Measurements from ENCODE around the gene SNX9.

SNX9 gene

GRCh38 chr6:157804448-157805327 is 18.4 kb upstream of the SNX9 start:
- no peak for DNase-seq

DNA sequence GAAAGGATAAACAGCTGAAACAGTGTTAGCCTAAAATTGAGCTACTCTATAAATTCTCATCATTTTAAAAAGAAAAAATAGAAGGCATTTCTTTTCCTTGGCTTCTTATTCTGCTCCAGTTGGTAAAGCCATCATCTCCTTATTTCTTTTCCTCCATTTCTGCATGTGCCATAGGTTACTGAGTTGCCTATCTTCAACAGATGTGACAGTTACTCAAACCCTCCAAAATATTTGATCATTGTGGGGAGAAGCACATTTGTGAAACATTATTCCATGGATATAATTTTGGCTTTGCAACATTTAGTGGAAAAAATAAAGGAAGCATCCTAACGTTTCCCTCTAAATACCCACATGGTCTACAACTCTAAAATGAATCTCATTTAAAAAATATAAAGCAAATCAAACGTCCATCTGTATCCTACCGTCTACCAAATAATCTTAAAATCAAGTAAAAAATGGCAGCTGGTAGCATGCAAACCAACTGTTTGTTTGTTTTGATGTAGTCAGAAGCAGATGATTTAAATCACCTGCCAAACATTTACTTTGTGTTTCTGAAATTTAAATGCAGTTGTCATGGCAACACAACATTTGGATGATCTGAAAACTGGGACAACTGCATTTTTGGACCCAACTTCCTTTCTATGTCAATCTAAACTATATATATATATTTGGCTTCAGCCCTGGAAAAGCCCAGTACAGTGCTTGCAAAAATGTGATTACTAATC is 16.8 kb upstream of the SNX9 start:
- DNase-seq, result no peak

DNA sequence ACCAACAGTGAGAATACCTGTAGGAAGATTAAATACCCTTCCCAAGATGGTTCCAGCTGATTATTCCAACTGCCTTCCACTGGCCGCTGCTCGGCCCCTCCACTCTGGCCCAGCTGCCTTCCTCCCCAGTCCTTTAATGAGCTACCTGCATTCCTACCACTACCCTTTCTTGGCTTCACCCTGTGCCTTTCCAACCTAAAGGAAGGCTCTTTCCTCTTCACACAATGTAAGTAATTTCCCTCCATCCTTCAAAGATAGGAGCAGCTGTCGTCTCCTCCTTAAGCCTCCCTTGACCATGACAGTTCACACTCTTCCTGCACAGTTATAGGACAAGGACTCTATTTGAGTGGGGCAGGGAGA is 16.2 kb upstream of the SNX9 start:
- no peak for DNase-seq

DNA sequence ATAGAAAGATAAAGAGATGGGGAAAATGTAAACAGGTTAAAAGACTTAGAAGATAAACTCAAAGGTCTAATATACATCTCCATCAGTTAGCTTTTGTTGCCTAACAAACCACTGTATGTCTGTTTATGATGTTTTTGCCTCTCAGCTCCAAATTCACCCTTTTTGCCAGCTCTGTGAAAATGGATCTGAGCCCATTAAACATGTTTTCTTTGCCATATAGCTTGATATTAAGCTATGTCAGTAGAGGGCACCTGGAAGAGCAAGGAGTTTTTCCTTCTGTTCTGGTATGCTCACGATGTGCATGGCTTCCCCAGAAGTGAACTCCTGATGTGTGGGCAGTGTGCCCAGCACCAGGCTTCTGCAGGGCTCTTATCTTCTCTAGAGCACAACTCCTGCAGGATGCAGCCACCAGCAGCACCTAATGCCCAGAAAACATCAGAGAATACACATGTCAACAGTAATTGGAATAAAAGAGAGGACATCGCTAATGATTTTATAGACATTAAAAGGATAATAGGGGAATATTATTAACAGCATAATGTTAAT is 14.6 kb upstream of the SNX9 start:
- DNase-seq, result no peak

- DNase-seq, result no peak
Observed at GRCh38 chr6:157809613-157810012, 13.4 kb upstream of the SNX9 start.

DNA sequence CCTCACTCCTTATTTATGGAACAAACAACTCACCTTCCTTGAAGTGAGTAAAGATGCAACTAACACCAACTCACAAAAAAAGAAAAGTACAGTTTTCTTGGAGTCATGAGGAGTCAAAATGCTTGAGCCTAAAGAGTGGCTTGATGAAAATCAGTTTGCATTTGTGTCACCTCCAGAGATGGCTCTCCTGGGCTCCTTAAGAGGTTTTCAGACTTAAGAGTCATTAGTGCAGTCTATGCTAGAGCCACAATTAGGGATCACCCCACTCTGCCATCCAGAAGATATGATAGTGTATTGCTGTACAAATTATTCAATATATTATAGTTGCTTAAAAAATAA is 11.9 kb upstream of the SNX9 start:
- no peak for DNase-seq

DNA sequence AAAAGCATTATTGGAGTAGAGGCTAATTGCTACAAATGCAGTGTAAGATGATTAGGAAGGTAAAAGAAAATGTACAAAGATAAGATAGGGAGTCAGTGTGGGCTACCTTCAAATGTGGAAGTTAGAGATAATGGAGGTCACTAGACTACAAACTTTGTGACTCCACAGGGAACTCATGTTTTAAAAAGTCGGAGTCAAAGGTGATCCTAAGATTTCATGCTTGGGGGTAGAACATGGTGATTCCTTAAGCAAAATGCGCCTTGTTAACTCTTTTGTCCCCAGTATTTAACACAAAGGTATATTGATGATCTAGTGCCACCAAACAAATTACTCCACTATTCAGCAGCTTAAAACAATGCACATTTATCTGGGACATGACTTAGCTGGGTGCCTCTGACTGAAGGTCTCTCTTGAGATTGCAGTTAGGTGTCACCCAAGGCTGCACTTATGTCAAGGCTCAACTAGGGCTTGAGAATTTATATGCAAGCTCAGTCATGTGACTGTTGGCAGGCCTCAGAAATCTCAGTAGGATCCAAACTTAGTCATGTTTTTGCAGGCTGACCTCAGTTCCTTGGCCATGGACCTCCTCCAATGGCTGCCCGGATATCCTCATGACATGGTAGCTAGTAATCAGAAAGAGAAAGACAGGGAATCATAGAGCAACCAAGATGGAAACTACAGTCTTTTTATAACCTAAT is 11.4 kb upstream of the SNX9 start:
- no peak for DNase-seq

GRCh38 chr6:157812425-157813171 is 10.4 kb upstream of the SNX9 start:
- no peak for DNase-seq

DNA sequence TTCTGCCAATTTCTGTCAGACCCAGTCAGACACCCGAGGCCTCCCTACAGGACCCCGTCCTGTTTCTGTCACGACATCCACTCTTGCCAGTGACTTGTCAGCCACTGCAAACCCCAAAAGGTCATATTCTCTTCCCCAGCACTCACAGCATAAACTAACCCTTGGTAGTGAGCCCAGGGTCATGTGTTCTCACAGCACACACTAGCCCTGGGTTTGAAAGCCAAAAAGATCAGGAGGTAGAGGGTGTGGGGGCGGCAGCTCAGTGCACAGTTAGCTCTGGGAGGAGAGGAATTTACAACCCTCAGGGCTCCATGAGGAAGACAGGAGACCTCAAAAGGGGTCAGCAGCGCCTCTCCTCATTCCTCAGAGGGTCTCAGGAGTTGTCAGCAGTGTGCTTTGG is 9.9 kb upstream of the SNX9 start:
- DNase-seq, result no peak

- no peak for DNase-seq
Observed at GRCh38 chr6:157813750-157814455, 9.1 kb upstream of the SNX9 start.

- DNase-seq, result no peak
Observed at GRCh38 chr6:157814883-157815282, 8.2 kb upstream of the SNX9 start.

DNA sequence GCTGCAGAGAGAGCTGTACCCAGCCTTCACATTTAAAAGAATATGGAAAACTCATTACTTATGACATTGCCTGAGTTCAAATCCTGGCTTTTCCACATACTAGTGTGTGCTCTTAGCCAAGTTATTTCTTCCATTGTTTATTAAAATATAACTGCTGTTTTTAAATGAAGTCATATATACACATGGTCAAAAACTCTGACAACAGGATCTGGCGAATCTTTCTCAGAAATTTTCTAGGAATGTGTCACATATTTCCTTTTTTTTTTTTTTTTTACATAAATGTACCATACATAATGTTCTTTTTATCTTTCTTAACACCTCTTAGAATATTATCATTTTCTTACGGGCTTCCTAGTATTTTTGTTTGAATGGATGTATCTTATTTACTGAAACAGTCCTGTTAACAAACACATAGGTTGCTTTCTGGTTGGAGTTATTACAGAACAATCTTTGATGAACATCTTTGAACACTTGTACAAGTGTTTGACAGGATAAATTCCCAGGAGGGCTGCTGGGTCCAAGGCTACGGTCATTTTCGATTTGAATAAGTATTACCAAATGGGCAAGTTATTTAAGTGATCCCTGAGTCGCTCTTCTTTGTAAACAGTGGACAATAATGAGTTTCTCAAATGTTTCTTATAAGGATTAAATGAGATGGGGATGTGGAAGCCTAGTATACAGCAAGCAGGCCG is 1.6 kb upstream of the SNX9 start:
- DNase-seq, result no peak

DNA sequence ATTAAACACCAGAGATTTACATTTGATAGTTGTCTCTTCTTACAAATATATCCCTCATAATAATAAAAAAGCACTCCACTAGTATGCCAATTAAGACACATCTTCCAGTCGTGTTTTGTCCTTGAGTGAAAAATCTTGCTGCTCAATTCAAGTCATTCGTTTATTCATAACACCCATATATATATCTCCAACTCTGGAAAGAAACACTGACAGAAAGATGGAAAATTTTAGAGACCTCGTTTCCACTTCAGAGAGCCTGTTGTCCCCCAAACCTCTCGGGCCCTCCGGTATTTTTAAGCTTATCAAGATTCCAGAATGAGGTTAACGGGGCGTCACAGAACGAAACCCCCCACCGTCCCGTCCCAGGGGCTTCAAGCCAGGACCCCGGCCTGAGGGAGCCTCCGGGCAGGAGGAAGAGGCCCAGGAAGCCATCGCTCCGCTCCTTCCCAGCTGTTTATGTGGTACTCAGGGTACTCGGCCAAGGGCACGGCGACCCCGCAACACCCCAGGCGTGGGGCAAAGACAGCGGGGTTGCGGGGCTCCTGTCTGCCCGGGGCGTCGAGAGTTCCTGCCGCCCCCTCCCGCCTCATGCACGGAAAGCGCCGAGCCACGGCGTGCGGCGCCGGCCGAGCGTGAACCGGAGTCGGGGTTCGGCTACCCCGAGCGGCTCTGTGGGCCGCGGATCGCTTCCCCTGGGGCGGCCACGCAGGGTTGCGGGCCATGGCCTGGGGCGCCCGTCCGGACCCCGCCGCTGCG is 623 bp upstream of the SNX9 start:
- DNase-seq, result no peak

DNA sequence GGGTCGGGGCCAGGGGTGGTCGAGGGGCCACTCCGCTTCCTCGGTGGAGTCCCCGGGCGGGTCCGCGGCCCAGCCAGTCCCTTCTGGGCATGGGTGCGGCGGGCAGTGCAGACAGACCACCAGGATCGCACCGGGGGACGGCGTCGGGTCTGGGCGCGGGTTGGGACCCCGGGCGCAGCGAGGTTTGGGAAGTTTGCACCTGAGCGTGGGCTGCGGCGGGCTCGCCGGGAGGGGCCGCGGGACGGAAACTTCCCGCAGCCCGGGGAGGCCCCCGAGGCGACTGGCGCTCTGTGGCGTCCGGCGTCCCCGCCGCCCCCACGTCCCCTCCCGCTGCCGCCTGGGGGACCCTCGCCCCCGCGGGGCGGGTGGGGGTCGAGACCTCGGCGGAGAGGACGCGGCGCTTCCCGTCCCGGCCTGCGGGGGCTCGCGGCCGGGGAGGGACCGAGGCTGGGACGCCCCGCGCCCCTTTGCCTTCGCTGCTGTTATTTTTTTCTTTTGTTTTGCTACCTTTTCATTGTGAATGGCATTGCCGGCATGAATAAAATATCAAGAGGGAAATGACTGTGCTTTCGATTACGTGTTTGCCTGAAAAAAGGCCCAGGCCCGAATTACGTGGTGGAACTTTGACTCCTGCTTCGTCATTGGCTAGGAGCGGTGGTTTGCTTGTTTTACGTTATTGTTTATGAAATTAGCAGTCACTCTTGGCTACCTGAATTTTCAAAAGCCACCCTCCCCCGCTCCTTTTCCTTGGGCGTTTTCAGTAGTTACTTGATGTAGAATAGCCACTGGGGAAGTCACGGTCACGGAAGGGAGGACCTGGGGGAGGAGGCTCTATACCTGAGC is 703 bp downstream of the SNX9 start:
- DNase-seq, result no peak

DNA sequence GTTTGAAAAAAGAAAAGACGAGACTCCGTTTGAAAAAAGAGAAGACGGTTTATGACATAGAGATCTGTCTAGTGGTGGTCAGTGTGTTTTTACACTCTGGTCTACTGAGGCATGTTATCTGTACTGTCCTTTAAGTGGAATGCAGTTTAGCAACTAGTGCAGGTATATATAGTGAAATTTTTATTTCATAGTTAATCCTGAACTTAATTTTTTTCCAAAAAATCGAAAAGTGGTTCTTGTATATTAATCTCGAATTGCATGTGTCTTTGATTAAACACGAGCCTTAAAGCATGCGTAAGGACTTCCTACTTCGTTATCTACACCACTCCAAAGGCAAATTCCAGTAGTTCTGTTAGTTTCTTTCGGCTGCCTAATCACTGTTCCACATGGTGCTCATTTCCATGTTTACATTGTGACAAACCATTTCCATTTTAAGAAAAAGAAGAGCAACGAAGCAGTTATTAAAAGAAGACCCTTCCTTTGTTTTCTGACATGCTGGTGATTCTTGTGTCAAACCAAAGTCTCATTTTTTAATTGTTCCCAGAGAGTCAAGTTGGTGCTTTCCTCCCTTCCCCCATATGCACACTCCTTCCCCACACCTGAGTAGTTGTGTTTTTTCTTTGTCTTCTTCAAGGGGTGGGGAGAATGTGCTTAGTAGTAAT is 2.3 kb downstream of the SNX9 start:
- no peak for DNase-seq

- no peak for DNase-seq
Observed at GRCh38 chr6:157830354-157831017, 7.4 kb downstream of the SNX9 start.

GRCh38 chr6:157831018-157831369 is 7.9 kb downstream of the SNX9 start:
- DNase-seq, result no peak

DNA sequence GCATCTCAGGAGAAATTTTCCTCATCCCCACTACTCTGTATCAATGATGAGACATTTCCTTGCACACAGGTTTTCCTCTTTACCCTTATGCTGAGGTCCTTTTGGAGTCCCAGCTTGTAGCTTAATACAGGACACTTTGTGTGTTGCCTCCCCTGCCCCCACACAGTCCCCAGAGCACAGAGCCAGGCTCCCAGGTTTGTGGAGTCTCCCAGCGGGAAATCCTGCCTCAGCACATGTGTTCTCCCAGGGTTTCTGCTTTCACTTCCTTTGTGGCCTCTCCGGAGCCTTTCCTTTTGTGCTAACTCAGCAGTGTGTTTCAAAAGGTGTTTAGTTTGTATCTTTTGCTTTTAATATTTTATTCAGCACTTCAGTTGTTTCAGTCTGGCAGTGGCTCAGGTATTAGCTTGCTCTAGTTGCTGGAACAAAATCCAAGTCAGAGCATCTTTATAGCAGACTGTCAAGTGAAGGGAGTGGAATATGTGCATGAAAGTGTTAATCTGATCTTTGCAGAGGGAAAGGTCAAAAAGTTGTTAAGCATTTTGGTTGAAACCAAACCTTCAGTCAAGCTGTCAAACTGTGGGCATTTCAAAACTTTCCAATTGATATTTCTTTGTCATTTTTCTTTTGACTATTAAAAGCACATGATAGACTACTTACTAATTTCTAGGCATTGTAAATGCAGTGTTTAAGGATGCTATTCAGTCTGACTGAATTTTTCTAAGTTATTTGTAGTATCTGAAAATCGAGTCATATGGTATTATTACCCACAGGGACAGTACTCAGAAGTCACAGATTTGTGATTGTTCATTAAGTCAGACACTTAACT is 8.6 kb downstream of the SNX9 start:
- no peak for DNase-seq

Data from NCI-H510A (cell line).